Panc1 (cell line): ENCODE results near the gene CIPC. TPM values are rescaled to one million over a fixed set of nuclear protein-coding genes. Genes with fewer than 3 reads are reported as not detected.

Source experiments
- ATAC-seq: fragments of 200-7000 bp; cut with Tn5 transposase; 2 replicates; pipeline ENCODE4 v1.9.1; 2020; ENCODE audit warnings: mild to moderate bottlenecking, moderate library complexity
- BruUV-seq: library from RNA; stranded (reverse); fragments of 400-500 nt; replicated peaks from 2 replicates; lab custom pipeline; 2021; lab: Mats Ljungman, UMichigan
- CTCF ChIA-PET: fragments of 300-600 bp; sonication (Branson Sonifier 250); formaldehyde crosslinking; loops from one replicate; lab custom pipeline; 2022; ENCODE audit warnings: antibody characterized with exemption; lab: Charles Lee
- POLR2A ChIA-PET: fragments of 300-600 bp; sonication (Branson Sonifier 250); formaldehyde crosslinking; loops from one replicate; lab custom pipeline; 2022; ENCODE audit warnings: antibody characterized with exemption; lab: Charles Lee
- DNase-seq: peaks from one replicate; pipeline ENCODE4 v3.0.0-alpha.2; 2010; ENCODE audit warnings: low read depth, low spot score
- H3K27ac ChIP-seq: 2 replicates; pipeline ENCODE4 v1.5.1; 2011; ENCODE audit warnings: mild to moderate bottlenecking, low read length, inconsistent platforms
- H3K27me3 ChIP-seq: fragments of 200-500 bp; sonication (Bioruptor generic); 2 replicates; pipeline ENCODE4 v1.6.0; 2014; ENCODE audit warnings: low read length, inconsistent platforms; ENCODE audit not compliant: control insufficient read depth, insufficient read depth
- H3K36me3 ChIP-seq: fragments of 200-500 bp; sonication (Bioruptor generic); 2 replicates; pipeline ENCODE4 v1.5.1; 2014; ENCODE audit warnings: inconsistent platforms, mild to moderate bottlenecking, low read length, moderate library complexity; ENCODE audit not compliant: control insufficient read depth, insufficient read depth
- H3K4me1 ChIP-seq: 2 replicates; pipeline ENCODE4 v1.5.1; 2011; ENCODE audit warnings: inconsistent platforms, mild to moderate bottlenecking, low read length, moderate library complexity; ENCODE audit not compliant: control insufficient read depth, insufficient read depth
- H3K4me3 ChIP-seq, 2 experiments: 2 replicates each; pipeline ENCODE4 v1.5.1; 2011 to 2012; ENCODE audit warnings: low read depth in 2 of 2, low read length in 2 of 2, mild to moderate bottlenecking in 2 of 2, inconsistent platforms in 1 of 2, moderate library complexity in 1 of 2
- H3K9me3 ChIP-seq: fragments of 200-500 bp; sonication (Bioruptor generic); 2 replicates; pipeline ENCODE4 v1.5.1; 2014; ENCODE audit warnings: low read depth, mild to moderate bottlenecking, inconsistent platforms, low read length, moderate library complexity; ENCODE audit not compliant: control insufficient read depth, insufficient read depth
- CTCF ChIP-seq: fragments of 450-650 bp; IDR thresholded peaks from 2 replicates; pipeline ENCODE4 v1.5.1; 2017; ENCODE audit warnings: mild to moderate bottlenecking
- POLR2AphosphoS5 ChIP-seq: IDR thresholded peaks from 2 replicates; pipeline ENCODE4 v1.6.1; 2012; ENCODE audit warnings: mild to moderate bottlenecking, low read depth, low read length, moderate library complexity
- SIN3A ChIP-seq: IDR thresholded peaks from 2 replicates; pipeline ENCODE4 v1.6.1; 2012; ENCODE audit warnings: low read depth, mild to moderate bottlenecking, low read length, moderate library complexity, borderline replicate concordance; ENCODE audit not compliant: insufficient read depth
- TCF7L2 ChIP-seq: IDR thresholded peaks from 2 replicates; pipeline ENCODE4 v1.6.1; 2011; ENCODE audit warnings: mild to moderate bottlenecking, low read depth, low read length, inconsistent platforms
- in situ Hi-C: cut with HindIII; loops from 2 replicates; pipeline ENCODE4 v1.10.0; 2016; ENCODE audit warnings: low sequenced_read_pairs, low pct_unique_long_range_greater_than_20kb
- intact Hi-C: fragments of 100-400 bp; cut with micrococcal nuclease; formaldehyde crosslinking; loops from one replicate; pipeline ENCODE4 v1.10.0; 2022; ENCODE audit not compliant: unreplicated experiment
- total RNA-seq: library from RNA; stranded (reverse); gene quantifications from one replicate; pipeline ENCODE4 v1.2.1, GENCODE V29; 2021; ENCODE audit not compliant: unreplicated experiment
- TF ChIP-seq, protein P1 (sequence below), 2 experiments: IDR thresholded peaks; 2 replicates each; pipeline ENCODE4 v1.6.1; 2011 to 2012; ENCODE audit warnings: low read depth in 2 of 2, control low read depth in 1 of 2, low read length in 1 of 2, mild to moderate bottlenecking in 1 of 2, moderate library complexity in 1 of 2; ENCODE audit not compliant: insufficient read depth in 1 of 2

CIPC gene
- total RNA-seq, 1 experiment from 2014 or later: 20.3 TPM

DNA sequence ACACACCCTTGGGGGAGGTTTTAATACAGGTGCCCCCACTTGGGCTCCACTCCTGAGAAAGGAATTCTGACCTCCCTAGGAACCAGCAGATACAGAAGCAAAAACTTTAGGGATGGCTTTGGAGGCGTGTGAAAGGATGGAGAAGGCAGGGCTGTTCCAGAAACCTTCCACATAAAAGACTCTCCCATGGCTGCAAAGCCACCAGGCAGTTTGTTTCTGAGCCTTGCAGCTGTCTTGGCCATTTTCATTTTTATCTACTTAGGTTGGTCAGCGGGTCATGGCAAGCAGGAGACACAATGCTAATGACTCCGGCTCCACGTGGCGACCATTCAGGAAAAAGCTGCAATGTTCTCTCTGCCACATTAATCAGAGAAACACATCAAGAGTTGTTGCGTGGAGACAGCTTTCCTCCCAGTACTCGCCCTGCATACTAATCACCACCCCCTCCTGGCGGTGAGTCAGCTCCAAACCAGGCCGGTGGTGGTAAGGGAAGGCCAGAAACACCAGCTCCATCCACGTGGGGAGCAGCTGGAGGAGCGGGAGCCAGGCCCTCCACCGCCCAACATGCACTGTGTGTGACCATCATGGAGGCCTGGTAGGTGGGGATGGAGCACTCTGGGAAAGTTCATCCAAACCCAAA lies 38.7 kb upstream of the CIPC start:
- intact Hi-C loops: no loop called here
- Histone ChIP-seq H3K27ac (peak overlapping the region; percentile 79), H3K36me3 (no peaks in the 10 kb centered on the region)

GRCh38 chr14:77061630-77062257 lies 36.3 kb upstream of the CIPC start:
- H3K27ac ChIP-seq: peak overlapping the region; percentile 48; the same call in 1 of the 2 replicates
- no peaks in the 10 kb centered on the region for H3K9me3 ChIP-seq
- in situ Hi-C loops: no loop called here
- no TSS peak for BruUV-seq
- intact Hi-C loops: no loop called here
- H3K27me3 ChIP-seq: no peaks in the 10 kb centered on the region
- TF ChIP-seq, protein P1, sequence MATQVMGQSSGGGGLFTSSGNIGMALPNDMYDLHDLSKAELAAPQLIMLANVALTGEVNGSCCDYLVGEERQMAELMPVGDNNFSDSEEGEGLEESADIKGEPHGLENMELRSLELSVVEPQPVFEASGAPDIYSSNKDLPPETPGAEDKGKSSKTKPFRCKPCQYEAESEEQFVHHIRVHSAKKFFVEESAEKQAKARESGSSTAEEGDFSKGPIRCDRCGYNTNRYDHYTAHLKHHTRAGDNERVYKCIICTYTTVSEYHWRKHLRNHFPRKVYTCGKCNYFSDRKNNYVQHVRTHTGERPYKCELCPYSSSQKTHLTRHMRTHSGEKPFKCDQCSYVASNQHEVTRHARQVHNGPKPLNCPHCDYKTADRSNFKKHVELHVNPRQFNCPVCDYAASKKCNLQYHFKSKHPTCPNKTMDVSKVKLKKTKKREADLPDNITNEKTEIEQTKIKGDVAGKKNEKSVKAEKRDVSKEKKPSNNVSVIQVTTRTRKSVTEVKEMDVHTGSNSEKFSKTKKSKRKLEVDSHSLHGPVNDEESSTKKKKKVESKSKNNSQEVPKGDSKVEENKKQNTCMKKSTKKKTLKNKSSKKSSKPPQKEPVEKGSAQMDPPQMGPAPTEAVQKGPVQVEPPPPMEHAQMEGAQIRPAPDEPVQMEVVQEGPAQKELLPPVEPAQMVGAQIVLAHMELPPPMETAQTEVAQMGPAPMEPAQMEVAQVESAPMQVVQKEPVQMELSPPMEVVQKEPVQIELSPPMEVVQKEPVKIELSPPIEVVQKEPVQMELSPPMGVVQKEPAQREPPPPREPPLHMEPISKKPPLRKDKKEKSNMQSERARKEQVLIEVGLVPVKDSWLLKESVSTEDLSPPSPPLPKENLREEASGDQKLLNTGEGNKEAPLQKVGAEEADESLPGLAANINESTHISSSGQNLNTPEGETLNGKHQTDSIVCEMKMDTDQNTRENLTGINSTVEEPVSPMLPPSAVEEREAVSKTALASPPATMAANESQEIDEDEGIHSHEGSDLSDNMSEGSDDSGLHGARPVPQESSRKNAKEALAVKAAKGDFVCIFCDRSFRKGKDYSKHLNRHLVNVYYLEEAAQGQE (IDR thresholded peaks at IDR 0.05; ENCODE audit: insufficient read depth in 1 of 2, low read depth in 2 of 2, low read length in 1 of 2): no peak
- no peak for TF ChIP-seq TCF7L2
- TF ChIP-seq POLR2AphosphoS5: no peak
- TF ChIP-seq SIN3A: no peak
- TF ChIP-seq CTCF: no peak
- no peak overlapping the region for H3K4me3 ChIP-seq
- POLR2A ChIA-PET: no interaction called here
- ATAC-seq: no peak
- H3K4me1 ChIP-seq: peaks cover 20% of the 10 kb centered on the region
- H3K36me3 ChIP-seq: no peaks in the 10 kb centered on the region
- CTCF ChIA-PET: no interaction called here
- no peak for DNase-seq

More for the DNA sequence above, 38.7 kb upstream of the CIPC start:
- TF ChIP-seq, protein P1 (IDR thresholded peaks at IDR 0.05; ENCODE audit: insufficient read depth in 1 of 2, low read depth in 2 of 2, low read length in 1 of 2): no peak
- no peak for TF ChIP-seq CTCF
- TF ChIP-seq SIN3A: no peak
- no peak for TF ChIP-seq POLR2AphosphoS5
- TF ChIP-seq TCF7L2: no peak
- in situ Hi-C loops: no loop called here
- ChIA-PET POLR2A (interaction anchor here (0.6 kb wide), 1 partner anchor 14 kb away, joined by 3 read pairs; no protein-coding TSS in a partner anchor), CTCF (interaction anchor here (0.6 kb wide), 1 partner anchor 23 kb away, joined by 4 read pairs; no protein-coding TSS in a partner anchor)
- Histone ChIP-seq H3K9me3 (no peaks in the 10 kb centered on the region; the same call in 1 of the 2 replicates), H3K4me3 (no peak overlapping the region), H3K4me1 (peaks cover 9% of the 10 kb centered on the region), H3K27me3 (no peaks in the 10 kb centered on the region)
- ATAC-seq (peak; percentile 86), DNase-seq (no peak)
- no TSS peak for BruUV-seq
